Measurements from ENCODE around the gene FAH.

DNA sequence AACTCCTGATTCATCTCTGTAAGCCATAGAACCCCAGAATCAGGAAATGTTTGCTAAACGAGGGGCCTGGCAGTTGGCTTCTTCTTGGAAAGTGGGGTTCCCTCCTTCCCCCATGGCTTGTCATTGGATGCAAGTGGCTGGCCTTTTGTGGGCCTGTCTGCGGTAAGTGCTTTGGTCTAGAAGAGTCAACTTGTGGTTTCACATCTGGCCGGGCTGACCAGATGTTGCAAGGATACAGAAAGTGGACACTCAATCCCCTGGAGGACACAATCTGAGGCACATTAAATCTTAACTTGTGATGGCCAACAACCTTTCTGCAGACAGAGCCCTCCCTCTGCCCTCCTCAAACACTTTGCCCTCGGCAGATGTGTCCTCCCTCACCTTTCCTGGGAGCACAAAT is 1.1 kb downstream of the FAH start:
- TF ChIP-seq, protein P1, sequence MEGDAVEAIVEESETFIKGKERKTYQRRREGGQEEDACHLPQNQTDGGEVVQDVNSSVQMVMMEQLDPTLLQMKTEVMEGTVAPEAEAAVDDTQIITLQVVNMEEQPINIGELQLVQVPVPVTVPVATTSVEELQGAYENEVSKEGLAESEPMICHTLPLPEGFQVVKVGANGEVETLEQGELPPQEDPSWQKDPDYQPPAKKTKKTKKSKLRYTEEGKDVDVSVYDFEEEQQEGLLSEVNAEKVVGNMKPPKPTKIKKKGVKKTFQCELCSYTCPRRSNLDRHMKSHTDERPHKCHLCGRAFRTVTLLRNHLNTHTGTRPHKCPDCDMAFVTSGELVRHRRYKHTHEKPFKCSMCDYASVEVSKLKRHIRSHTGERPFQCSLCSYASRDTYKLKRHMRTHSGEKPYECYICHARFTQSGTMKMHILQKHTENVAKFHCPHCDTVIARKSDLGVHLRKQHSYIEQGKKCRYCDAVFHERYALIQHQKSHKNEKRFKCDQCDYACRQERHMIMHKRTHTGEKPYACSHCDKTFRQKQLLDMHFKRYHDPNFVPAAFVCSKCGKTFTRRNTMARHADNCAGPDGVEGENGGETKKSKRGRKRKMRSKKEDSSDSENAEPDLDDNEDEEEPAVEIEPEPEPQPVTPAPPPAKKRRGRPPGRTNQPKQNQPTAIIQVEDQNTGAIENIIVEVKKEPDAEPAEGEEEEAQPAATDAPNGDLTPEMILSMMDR (IDR thresholded peaks at IDR 0.05), result no peak
- no peak for TF ChIP-seq EZH2 (IDR thresholded peaks at IDR 0.05)
- no peak for TF ChIP-seq EZH2phosphoT487 (IDR thresholded peaks at IDR 0.05)
